Ramos (cell line): ENCODE data around the gene AADACL4.
"Not testable (repeated sequence)": the region's sequence is repeated elsewhere in the genome, so short reads cannot be mapped to it uniquely, and the experiment has no call there.

Experiments
- in situ Hi-C: fragments of 300-500 bp; cut with MboI; formaldehyde crosslinking; loops from one replicate; pipeline ENCODE4 v1.14.3; 2022; ENCODE audit warnings: low sequenced_read_pairs; ENCODE audit not compliant: unreplicated experiment

Gene AADACL4

GRCh38 chr1:12697397-12697796 is 53.5 kb downstream of the AADACL4 start:
- in situ Hi-C loops: no loop called here

- in situ Hi-C loops: no loop called here
Measured at GRCh38 chr1:12703821-12704451, 60.1 kb downstream of the AADACL4 start.

- in situ Hi-C loops: no loop called here
Measured at GRCh38 chr1:12706061-12706460, 62.2 kb downstream of the AADACL4 start.

- in situ Hi-C loops: no loop called here
Measured at GRCh38 chr1:12708396-12709090, 64.7 kb downstream of the AADACL4 start.

- in situ Hi-C loops: no loop called here
Measured at GRCh38 chr1:12709091-12709491, 65.2 kb downstream of the AADACL4 start.

GRCh38 chr1:12709696-12710095 is 65.8 kb downstream of the AADACL4 start:
- in situ Hi-C loops: no loop called here

GRCh38 chr1:12711536-12711935 is 67.7 kb downstream of the AADACL4 start:
- in situ Hi-C loops: no loop called here

GRCh38 chr1:12712076-12712475 is 68.2 kb downstream of the AADACL4 start:
- in situ Hi-C loops: no loop called here

- in situ Hi-C loops: no loop called here
Measured at GRCh38 chr1:12712929-12713328, 69.0 kb downstream of the AADACL4 start.

GRCh38 chr1:12713651-12714050 is 69.8 kb downstream of the AADACL4 start:
- in situ Hi-C loops: not testable (repeated sequence)

GRCh38 chr1:12714710-12715475 is 71.0 kb downstream of the AADACL4 start:
- in situ Hi-C loops: no loop called here

- in situ Hi-C loops: no loop called here
Measured at GRCh38 chr1:12715896-12716437, 72.1 kb downstream of the AADACL4 start, which contains the start of gene AADACL3. Gene AADACL3, plus strand, starts transcription at chr1:12716110. Its CDS starts 67 bp downstream, at chr1:12716177.
